Tibial nerve (tissue), 4 donors: Measurements from ENCODE around the gene WRAP73. TPM values are rescaled to one million over a fixed set of nuclear protein-coding genes. Genes with fewer than 3 reads are reported as not detected.

Experiments used
- DNase-seq, 2 donors: peaks; one replicate each; pipeline ENCODE4 v3.0.0-alpha.2; 2019; ENCODE audit warnings: low spot score in 2 of 2
- H3K27ac ChIP-seq, 4 donors: fragments of 200-600 bp; sonication (generic) in 3 of 4; one replicate each; pipeline ENCODE4 v1.5.1; 2017 to 2019; ENCODE audit warnings: mild to moderate bottlenecking in 1 of 4
- H3K27me3 ChIP-seq, 2 donors: fragments of 200-600 bp; sonication (generic) in 1 of 2; one replicate each; pipeline versions ENCODE4 v1.5.1 to v1.6.0; 2017 to 2019
- H3K36me3 ChIP-seq, 3 donors: fragments of 200-600 bp; sonication (generic); one replicate each; pipeline ENCODE4 v1.5.1; 2018 to 2019
- H3K4me1 ChIP-seq, 4 donors: fragments of 200-600 bp; sonication (generic) in 3 of 4; one replicate each; pipeline ENCODE4 v1.5.1; 2017 to 2019
- H3K4me3 ChIP-seq, 4 donors: fragments of 200-600 bp; sonication (generic) in 3 of 4; one replicate each; pipeline ENCODE4 v1.5.1; 2017 to 2019; ENCODE audit warnings: mild to moderate bottlenecking in 1 of 4, moderate library complexity in 1 of 4
- H3K9me3 ChIP-seq, 4 donors: fragments of 200-600 bp; sonication (generic) in 3 of 4; one replicate each; pipeline ENCODE4 v1.5.1; 2017 to 2019
- EP300 ChIP-seq, 2 donors: sonication (generic); formaldehyde crosslinking; IDR thresholded peaks; one replicate each; pipeline ENCODE4 v1.6.1; 2017; ENCODE audit warnings: antibody characterized with exemption in 2 of 2, mild to moderate bottlenecking in 1 of 2
- POLR2A ChIP-seq, 2 donors: fragments of 450-650 bp; IDR thresholded peaks; one replicate each; pipeline ENCODE4 v1.6.1; 2017; ENCODE audit warnings: antibody characterized with exemption in 2 of 2, mild to moderate bottlenecking in 2 of 2, moderate library complexity in 2 of 2
- WGBS, 2 donors: methylation state at CpG; one replicate each; pipeline ENCODE4 v1.1.5; 2018; 5-methylcytosine and 5-hydroxymethylcytosine counted together
- total RNA-seq, 4 donors: library from RNA; depleted of rRNA; stranded (reverse); fragments of >200 nt; gene quantifications; one replicate each; pipeline ENCODE4 v1.1.0, GENCODE V29; 2016
- TF ChIP-seq, protein P1 (sequence below), 5 experiments: fragments of 200-600 bp in 3 of 5; fragments of 450-650 bp in 2 of 5; sonication (generic) in 3 of 5; IDR thresholded peaks; one replicate each; pipeline ENCODE4 v1.5.1; 2016 to 2019; ENCODE audit warnings: antibody characterized with exemption in 5 of 5, mild to moderate bottlenecking in 3 of 5, moderate library complexity in 2 of 5

WRAP73 gene
- total RNA-seq, 4 donors from 2014 or later, result 11.1 to 17.1 (median 12.9) TPM

DNA sequence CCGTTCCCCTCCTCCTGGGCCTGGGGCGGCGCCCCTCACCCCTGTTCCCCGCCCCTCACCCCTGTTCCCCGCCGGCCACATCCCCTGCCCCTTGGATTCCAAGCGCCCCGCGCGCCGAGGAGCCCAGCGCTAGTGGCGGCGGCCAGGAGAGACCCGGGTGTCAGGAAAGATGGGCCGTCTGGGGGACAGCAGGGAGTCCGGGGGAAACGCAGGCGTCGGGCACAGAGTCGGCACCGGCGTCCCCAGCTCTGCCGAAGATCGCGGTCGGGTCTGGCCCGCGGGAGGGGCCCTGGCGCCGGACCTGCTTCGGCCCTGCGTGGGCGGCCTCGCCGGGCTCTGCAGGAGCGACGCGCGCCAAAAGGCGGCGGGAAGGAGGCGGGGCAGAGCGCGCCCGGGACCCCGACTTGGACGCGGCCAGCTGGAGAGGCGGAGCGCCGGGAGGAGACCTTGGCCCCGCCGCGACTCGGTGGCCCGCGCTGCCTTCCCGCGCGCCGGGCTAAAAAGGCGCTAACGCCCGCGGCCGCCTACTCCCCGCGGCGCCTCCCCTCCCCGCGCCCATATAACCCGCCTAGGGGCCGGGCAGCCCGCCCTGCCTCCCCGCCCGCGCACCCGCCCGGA is 2.1 kb upstream of the WRAP73 start, which contains the start of gene TP73:
Gene TP73, plus strand, starts transcription at position 587 of the 618 bp plus-strand sequence. CDS start 29,850 bp downstream, outside the sequence.
- peaks cover 5 to 57% of the 10 kb centered on the region in 2 donors for H3K27me3 ChIP-seq
- H3K4me1 ChIP-seq, result peaks cover 0 to 48% (median 21%) of the 10 kb centered on the region in 4 donors
- H3K4me3 ChIP-seq, result peak within 1 kb of the TSS in 3 of 4 donors; percentile 1 to 45 (median 17)
- DNase-seq, result no peak
- WGBS, 2 donors, result 2% methylated on average over 12 of the region's 80 CpGs; no CpG with 5 or more reads in 1 of the 2 donors
- H3K9me3 ChIP-seq, result no peaks in the 10 kb centered on the region
- H3K27ac ChIP-seq, result no peak within 1 kb of the TSS
- no peak for TF ChIP-seq EP300 (IDR thresholded peaks at IDR 0.05)
- TF ChIP-seq, protein P1, sequence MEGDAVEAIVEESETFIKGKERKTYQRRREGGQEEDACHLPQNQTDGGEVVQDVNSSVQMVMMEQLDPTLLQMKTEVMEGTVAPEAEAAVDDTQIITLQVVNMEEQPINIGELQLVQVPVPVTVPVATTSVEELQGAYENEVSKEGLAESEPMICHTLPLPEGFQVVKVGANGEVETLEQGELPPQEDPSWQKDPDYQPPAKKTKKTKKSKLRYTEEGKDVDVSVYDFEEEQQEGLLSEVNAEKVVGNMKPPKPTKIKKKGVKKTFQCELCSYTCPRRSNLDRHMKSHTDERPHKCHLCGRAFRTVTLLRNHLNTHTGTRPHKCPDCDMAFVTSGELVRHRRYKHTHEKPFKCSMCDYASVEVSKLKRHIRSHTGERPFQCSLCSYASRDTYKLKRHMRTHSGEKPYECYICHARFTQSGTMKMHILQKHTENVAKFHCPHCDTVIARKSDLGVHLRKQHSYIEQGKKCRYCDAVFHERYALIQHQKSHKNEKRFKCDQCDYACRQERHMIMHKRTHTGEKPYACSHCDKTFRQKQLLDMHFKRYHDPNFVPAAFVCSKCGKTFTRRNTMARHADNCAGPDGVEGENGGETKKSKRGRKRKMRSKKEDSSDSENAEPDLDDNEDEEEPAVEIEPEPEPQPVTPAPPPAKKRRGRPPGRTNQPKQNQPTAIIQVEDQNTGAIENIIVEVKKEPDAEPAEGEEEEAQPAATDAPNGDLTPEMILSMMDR (IDR thresholded peaks at IDR 0.05), result no peak
- H3K36me3 ChIP-seq, result peaks cover 0 to 5% (median 0%) of the 10 kb centered on the region in 3 donors

DNA sequence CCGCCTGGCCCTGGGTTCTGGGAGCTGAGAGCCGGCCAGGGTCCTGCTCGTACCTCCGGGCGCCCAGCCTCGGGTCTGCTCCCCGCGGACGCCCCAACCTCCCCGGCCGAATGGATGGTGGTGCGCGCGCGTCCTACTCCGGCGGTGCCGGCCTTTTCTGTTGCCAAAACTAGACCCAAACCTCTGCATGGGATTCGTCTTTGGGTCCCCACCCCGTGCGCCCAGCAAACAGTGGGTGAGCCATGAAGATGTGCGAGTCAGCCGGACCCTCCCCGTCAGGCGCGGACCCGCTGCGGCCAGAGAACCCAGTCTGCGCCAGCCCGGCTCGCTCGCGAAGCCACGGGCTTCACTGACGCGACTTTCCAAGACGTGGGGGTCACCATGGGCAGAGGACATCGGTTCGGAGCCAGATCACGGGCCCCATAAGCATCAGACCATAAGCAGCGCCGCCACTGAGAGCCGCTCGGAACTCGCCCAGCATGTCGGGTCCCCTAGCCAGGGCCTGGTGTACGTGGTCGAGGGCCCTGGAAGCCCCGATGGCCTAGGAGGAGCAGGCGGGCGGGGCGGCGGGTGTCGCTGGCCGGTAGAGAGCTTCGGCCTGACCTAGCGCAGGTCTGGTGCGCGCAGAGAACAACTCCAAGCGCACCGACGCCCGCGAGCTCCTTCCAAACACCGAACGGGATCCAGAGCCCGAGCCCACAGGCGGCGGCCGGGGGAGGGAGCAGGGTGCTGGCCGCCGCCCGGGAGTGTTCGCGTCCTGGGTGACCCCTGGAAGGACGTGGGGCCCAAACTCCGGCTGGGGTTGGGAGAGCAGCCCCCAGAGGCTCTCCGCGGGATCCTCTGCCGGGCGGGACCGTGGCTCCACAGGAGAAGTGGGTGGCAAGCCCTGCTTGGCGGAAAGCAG is 1.4 kb upstream of the WRAP73 start:
- TF ChIP-seq, protein P1 (IDR thresholded peaks at IDR 0.05), result no peak
- TF ChIP-seq POLR2A (IDR thresholded peaks at IDR 0.05), result no peak
- TF ChIP-seq EP300 (IDR thresholded peaks at IDR 0.05), result no peak
- 0 to 5% methylated on average over 1 to 43 of the region's 83 CpGs for WGBS, 2 donors
- DNase-seq, result no peak
- peaks cover 0 to 13% (median 0%) of the 10 kb centered on the region in 3 donors for H3K36me3 ChIP-seq
- H3K27me3 ChIP-seq, result peaks cover 5 to 50% of the 10 kb centered on the region in 2 donors
- H3K4me1 ChIP-seq, result peaks cover 0 to 48% (median 21%) of the 10 kb centered on the region in 4 donors
- H3K27ac ChIP-seq, result no peak overlapping the region
- H3K4me3 ChIP-seq, result peak overlapping the region in 1 of 4 donors; percentile 71
- no peaks in the 10 kb centered on the region for H3K9me3 ChIP-seq

DNA sequence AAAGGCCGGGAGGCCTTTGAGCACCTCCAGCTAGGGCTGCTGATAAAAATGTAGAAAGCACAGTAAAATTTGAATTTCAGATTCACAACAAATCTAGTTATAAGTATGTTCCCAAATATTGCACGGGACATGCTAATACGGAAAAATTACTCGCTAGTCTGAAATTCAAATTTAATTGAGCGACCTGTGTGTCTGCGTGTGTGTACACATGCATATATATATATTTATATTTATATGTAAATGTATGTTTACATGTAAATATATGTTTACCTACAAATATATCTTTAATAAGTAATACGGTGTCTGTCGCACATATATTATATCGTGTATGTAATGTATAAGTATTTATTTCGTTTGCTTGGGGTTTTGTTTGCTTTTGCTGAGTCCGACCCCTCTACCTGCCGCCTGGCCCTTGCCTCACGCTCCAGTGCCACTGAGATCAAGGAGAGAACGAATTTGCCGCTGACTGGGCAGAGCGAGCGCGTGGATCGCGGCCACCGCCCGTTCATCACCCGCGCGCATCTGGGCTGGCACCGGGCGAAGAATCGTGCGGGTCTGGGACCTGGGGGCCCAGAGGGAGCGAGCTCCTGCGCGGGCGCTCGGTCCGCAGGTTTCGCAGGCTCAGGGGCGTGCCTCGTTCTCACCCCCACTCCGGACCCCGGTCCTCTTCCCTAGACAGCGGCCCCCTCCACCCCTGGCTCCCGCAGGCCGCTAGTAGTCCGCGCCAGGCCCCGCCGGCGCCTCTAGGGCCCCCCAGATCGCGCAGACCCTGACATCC is 534 bp upstream of the WRAP73 start:
- Histone ChIP-seq H3K27ac (no peak overlapping the region), H3K4me3 (peak overlapping the region in 3 of 4 donors; percentile 71 to 97 (median 76)), H3K4me1 (peaks cover 0 to 48% (median 21%) of the 10 kb centered on the region in 4 donors), H3K27me3 (peaks cover 5 to 50% of the 10 kb centered on the region in 2 donors), H3K9me3 (no peaks in the 10 kb centered on the region), H3K36me3 (peaks cover 0 to 21% (median 5%) of the 10 kb centered on the region in 3 donors)
- 9 to 20% methylated on average over 20 to 48 of the region's 50 CpGs for WGBS, 2 donors
- DNase-seq, result no peak
- TF ChIP-seq POLR2A (IDR thresholded peaks at IDR 0.05) (no peak), EP300 (IDR thresholded peaks at IDR 0.05) (peak in 1 of 2 donors; percentile 73)
- TF ChIP-seq, protein P1 (IDR thresholded peaks at IDR 0.05), result no peak

DNA sequence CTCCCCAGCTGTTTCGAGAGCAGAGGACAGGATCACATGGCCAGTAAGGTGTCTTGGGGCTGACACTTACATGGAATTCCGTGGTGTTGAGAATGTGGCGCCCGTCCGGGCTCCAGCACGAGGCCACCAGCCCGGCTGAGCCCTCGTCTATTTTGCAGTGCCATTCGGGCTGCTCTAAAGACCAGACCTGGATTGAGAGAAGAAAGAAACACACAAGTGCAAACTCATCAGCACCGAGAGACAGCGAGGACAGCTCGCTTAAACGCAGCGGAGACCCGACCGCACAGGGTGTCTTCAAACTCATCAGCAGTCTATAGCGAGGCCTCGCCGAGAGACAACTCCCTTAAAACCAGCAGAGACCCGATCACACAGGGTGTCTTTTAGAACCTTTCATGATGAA is 3.3 kb downstream of the WRAP73 start:
- no peak for TF ChIP-seq EP300 (IDR thresholded peaks at IDR 0.05)
- TF ChIP-seq, protein P1 (IDR thresholded peaks at IDR 0.05), result no peak
- TF ChIP-seq POLR2A (IDR thresholded peaks at IDR 0.05), result no peak
- Histone ChIP-seq H3K27ac (no peak overlapping the region), H3K4me3 (no peak overlapping the region), H3K9me3 (no peaks in the 10 kb centered on the region), H3K27me3 (peaks cover 5 to 15% of the 10 kb centered on the region in 2 donors), H3K36me3 (peaks cover 0 to 54% (median 5%) of the 10 kb centered on the region in 3 donors), H3K4me1 (peaks cover 0 to 32% (median 12%) of the 10 kb centered on the region in 4 donors)
- WGBS, 2 donors, result 88 to 91% methylated on average over 20 of the region's 20 CpGs
- DNase-seq, result no peak
